ENCODE results near the gene SPRY4. TPM values are rescaled to one million over a fixed set of nuclear protein-coding genes. Genes with fewer than 3 reads are reported as not detected.

Gene SPRY4
- total and polyA plus RNA-seq, 2 of the 8 experiments (the other 6 are each of a cell fraction or from before 2014, with no cell fraction given), result 59.1 to 113 TPM

DNA sequence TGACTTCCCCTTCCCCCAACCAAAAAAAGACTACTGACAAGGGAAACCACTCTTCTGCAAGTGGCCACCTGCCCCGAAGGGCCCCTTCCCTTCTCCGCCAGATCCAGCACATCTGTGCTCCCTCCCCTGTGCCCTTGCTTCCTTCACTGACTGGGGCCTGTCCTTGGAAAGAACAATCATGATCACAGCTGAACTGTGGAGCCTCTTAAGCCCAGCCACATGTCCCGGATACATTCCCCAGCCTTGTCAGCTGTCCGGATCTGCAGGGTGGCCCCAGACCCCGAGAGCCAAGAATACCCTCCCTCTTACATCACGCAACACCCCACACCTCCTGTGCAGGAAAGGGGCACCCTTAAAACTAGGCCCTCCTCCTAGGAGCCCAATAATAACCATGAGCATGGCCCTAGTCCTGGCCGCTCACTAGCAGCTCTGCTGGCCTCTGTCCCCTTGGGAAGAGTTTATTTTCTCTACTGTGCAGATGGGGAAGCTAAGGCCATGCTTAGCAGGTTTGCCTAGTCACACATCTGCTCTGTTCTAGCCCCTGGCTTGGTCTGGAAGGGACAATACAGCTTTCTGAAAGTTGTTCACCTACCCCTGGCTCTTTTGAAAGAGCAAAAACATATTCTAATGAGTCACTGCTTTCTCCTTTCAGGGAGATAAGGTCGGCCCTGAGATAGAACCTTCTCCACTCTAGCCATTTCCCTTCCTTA, 3.8 kb downstream of the SPRY4 start:
- Histone ChIP-seq H3K9ac (replicated peaks in 1 of 4; ENCODE audit: extremely low read depth in 1 of 4, low read depth in 3 of 4, low read length in 3 of 4) (no peak overlapping the region; a peak in 1 of 7 replicates), H4K91ac (replicated peaks; ENCODE audit: insufficient read length, low read length) (no peak overlapping the region), H2AK5ac (ENCODE audit: low read depth, low read length) (no peak overlapping the region), H2BK12ac (ENCODE audit: low read depth, low read length) (0 out of 2 replicates have a peak overlapping the region, but pooled peaks have one; percentile 22), H3K9me3 (ENCODE audit: insufficient read depth in 2 of 2, low read depth in 1 of 2, low read length in 1 of 2) (no peaks in the 10 kb centered on the region), H2AFZ (ENCODE audit: low read length) (no peak overlapping the region), H4K5ac (ENCODE audit: insufficient read length, low read depth, low read length) (no peak overlapping the region), H2BK5ac (ENCODE audit: low read depth, low read length) (0 out of 2 replicates have a peak overlapping the region, but pooled peaks have one; percentile 47), H3K4ac (replicated peaks; ENCODE audit: insufficient read length, low read depth, low read length) (no peak overlapping the region), H4K8ac (ENCODE audit: extremely low read depth, insufficient read depth, low read length) (no peak overlapping the region), H3K23me2 (ENCODE audit: low read depth, low read length) (peaks cover 24% of the 10 kb centered on the region), H2BK20ac (ENCODE audit: low read length) (no peak overlapping the region), H2BK120ac (replicated peaks; ENCODE audit: low read depth, low read length) (peak overlapping the region; percentile 52), H3K27ac (ENCODE audit: low read depth, low read length) (no peak overlapping the region), H4K20me1 (replicated peaks in 1 of 2; ENCODE audit: control insufficient read depth in 1 of 2, insufficient read depth in 2 of 2, low read length in 2 of 2) (peaks cover 41 to 56% of the 10 kb centered on the region in 2 experiments), H3K23ac (ENCODE audit: insufficient read length) (no peak overlapping the region), H3K14ac (ENCODE audit: insufficient read length) (no peak overlapping the region), H3K36me3 (ENCODE audit: control insufficient read depth in 2 of 4, insufficient read depth in 4 of 4, low read length in 3 of 4) (peaks cover 5 to 11% (median 6%) of the 10 kb centered on the region in 4 experiments; a peak in 6 of 8 replicates), H2BK15ac (ENCODE audit: low read length) (no peak overlapping the region), H3K56ac (replicated peaks; ENCODE audit: insufficient read length, low read depth, low read length) (no peak overlapping the region), H3K79me1 (ENCODE audit: low read depth, low read length) (no peaks in the 10 kb centered on the region; the same call in 1 of the 2 replicates), H3K4me1 (replicated peaks in 1 of 4; ENCODE audit: control insufficient read depth in 3 of 4, insufficient read depth in 4 of 4, low read length in 3 of 4) (peaks cover 13 to 36% (median 20%) of the 10 kb centered on the region in 4 experiments), H3K18ac (ENCODE audit: extremely low read depth, low read length) (peak overlapping the region; percentile 0; the same call in 1 of the 2 replicates), H3K27me3 (replicated peaks in 1 of 4; ENCODE audit: control insufficient read depth in 3 of 4, extremely low read depth in 1 of 4, insufficient read depth in 3 of 4, low read length in 3 of 4) (peaks cover 0 to 5% (median 0%) of the 10 kb centered on the region in 4 experiments; a peak in 2 of 7 replicates), H3K4me2 (ENCODE audit: insufficient read depth in 1 of 2, low read depth in 2 of 2, low read length in 2 of 2) (peak overlapping the region; percentile 76 to 97), H3K79me2 (ENCODE audit: control insufficient read depth in 1 of 2, insufficient read depth in 2 of 2, low read length in 2 of 2) (peaks cover 79 to 89% of the 10 kb centered on the region in 2 experiments), H3K4me3 (ENCODE audit: extremely low read depth in 1 of 4, insufficient read depth in 2 of 4, low read depth in 3 of 4, low read length in 4 of 4) (peak overlapping the region; percentile 20 to 59 (median 50); a peak in 7 of 8 replicates)
- TF ChIP-seq, protein P1, sequence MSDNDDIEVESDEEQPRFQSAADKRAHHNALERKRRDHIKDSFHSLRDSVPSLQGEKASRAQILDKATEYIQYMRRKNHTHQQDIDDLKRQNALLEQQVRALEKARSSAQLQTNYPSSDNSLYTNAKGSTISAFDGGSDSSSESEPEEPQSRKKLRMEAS (IDR thresholded peaks at IDR 0.05), result peak; percentile 32; the same call in 1 of the 2 replicates
- TF ChIP-seq SIN3A (conservative IDR thresholded peaks at IDR 0.05 in 1 of 2, IDR thresholded peaks at IDR 0.05 in 1 of 2; ENCODE audit: low read depth in 1 of 2, low read length in 2 of 2) (peak in 1 of 2 experiments; percentile 68; a peak in 1 of 4 replicates), GTF2F1 (IDR thresholded peaks at IDR 0.05; ENCODE audit: borderline replicate concordance, low read depth, low read length) (no peak), TBP (IDR thresholded peaks at IDR 0.05; ENCODE audit: low read depth, low read length) (no peak)
- CTCF ChIA-PET (ENCODE audit: partially characterized antibody), result interaction anchor here (0.6 to 13.7 kb wide), 10 partner anchors 13 to 542 kb away, joined by 3 to 191 read pairs (median 4); partner anchors contain the start of gene GNPDA1
- FAIRE-seq (no peak), DNase-seq (ENCODE audit: low read depth in 1 of 2, low spot score in 2 of 2) (no peak)
- 20% methylated on average over 8 of the region's 8 CpGs; no CpG with 5 or more reads in 1 of the 2 experiments for WGBS, 2 experiments (ENCODE audit: extremely low coverage in 1 of 2, insufficient coverage in 1 of 2, insufficient read length in 1 of 2, insufficient replicate concordance in 2 of 2, low coverage in 1 of 2, low lambda C conversion rate in 2 of 2, missing lambda C conversion rate in 1 of 2)
- POLR2A ChIA-PET (ENCODE audit: partially characterized antibody), result interaction anchor here (0.6 to 10.7 kb wide), 8 partner anchors 10 to 198 kb away, joined by 3 to 137 read pairs (median 4); no protein-coding TSS in a partner anchor

Data from H1 (cell line).